ENCODE data around the gene DDX51.

The DDX51 gene

DNA sequence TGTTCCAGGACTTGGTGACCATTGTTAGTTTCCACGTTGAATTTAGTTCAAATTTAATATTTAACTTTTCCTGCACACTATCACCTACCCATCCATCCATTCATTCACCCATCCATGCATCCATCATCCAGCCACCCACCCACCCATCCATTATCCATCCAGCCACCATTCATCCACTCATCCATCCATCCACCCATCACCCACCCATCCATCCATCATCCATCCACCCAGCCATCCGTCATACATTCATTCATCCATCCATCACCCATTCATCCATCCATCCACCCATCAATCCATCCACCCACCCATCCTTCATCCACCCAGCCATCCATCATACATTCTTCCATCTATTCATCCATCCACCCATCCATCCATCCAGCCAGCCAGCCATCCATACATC lies 22.0 kb upstream of the DDX51 start:
- H3K79me2 ChIP-seq (ENCODE audit: insufficient read depth, low read length): no peaks in the 10 kb centered on the region
- no peak for TF ChIP-seq EZH2phosphoT487 (IDR thresholded peaks at IDR 0.05; ENCODE audit: borderline replicate concordance)
- TF ChIP-seq, protein P1, sequence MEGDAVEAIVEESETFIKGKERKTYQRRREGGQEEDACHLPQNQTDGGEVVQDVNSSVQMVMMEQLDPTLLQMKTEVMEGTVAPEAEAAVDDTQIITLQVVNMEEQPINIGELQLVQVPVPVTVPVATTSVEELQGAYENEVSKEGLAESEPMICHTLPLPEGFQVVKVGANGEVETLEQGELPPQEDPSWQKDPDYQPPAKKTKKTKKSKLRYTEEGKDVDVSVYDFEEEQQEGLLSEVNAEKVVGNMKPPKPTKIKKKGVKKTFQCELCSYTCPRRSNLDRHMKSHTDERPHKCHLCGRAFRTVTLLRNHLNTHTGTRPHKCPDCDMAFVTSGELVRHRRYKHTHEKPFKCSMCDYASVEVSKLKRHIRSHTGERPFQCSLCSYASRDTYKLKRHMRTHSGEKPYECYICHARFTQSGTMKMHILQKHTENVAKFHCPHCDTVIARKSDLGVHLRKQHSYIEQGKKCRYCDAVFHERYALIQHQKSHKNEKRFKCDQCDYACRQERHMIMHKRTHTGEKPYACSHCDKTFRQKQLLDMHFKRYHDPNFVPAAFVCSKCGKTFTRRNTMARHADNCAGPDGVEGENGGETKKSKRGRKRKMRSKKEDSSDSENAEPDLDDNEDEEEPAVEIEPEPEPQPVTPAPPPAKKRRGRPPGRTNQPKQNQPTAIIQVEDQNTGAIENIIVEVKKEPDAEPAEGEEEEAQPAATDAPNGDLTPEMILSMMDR (conservative IDR thresholded peaks at IDR 0.05; ENCODE audit: low read length): no peak

DNA sequence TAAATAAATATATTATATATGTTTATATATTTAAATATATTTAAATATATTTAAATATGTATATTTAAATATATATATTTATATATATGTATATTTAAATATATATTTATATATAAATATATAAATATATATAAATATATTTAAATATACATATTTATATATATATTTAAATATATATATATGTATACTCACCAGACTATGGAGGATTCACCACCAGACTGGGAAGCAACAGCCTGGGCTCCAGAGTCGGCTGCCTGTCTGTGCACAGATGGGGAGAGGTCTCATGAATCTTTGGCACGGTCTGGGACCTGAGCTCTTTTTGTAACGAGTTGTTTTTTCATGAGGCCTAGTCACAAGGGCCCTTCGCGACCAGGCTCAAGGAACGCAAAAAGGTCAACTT lies 21.5 kb upstream of the DDX51 start:
- TF ChIP-seq, protein P1 (conservative IDR thresholded peaks at IDR 0.05; ENCODE audit: low read length): no peak
- TF ChIP-seq EZH2phosphoT487 (IDR thresholded peaks at IDR 0.05; ENCODE audit: borderline replicate concordance): no peak
- H3K9ac ChIP-seq (ENCODE audit: low read depth, low read length, poor library complexity, severe bottlenecking): no peak overlapping the region
- H3K4me2 ChIP-seq (ENCODE audit: low read depth, low read length, poor library complexity, severe bottlenecking): no peak overlapping the region
- H3K4me3 ChIP-seq (ENCODE audit: low read length, poor library complexity, severe bottlenecking): no peak overlapping the region
- H4K20me1 ChIP-seq (ENCODE audit: insufficient read depth, low read length, poor library complexity, severe bottlenecking): no peaks in the 10 kb centered on the region
- no peaks in the 10 kb centered on the region for H3K9me3 ChIP-seq (ENCODE audit: insufficient read depth, low read depth, low read length)
- H3K79me2 ChIP-seq (ENCODE audit: insufficient read depth, low read length): no peaks in the 10 kb centered on the region
- H3K4me1 ChIP-seq (ENCODE audit: insufficient read depth, low read length, poor library complexity, severe bottlenecking): peaks cover 35% of the 10 kb centered on the region
- H3K9me2 ChIP-seq (replicated peaks; ENCODE audit: low read depth, low read length): no peaks in the 10 kb centered on the region
- H3K36me3 ChIP-seq (ENCODE audit: insufficient read depth, low read length): no peaks in the 10 kb centered on the region
- H3F3A ChIP-seq (ENCODE audit: low read depth): peaks cover 3% of the 10 kb centered on the region; the same call in 1 of the 2 replicates
- H3K27me3 ChIP-seq (ENCODE audit: insufficient read depth, low read length, poor library complexity, severe bottlenecking): no peaks in the 10 kb centered on the region
- H2AFZ ChIP-seq (ENCODE audit: low read length): no peak overlapping the region

More for the DNA sequence above, 22.0 kb upstream of the DDX51 start:
- H3K4me1 ChIP-seq (ENCODE audit: insufficient read depth, low read length, poor library complexity, severe bottlenecking): peaks cover 35% of the 10 kb centered on the region
- peaks cover 3% of the 10 kb centered on the region; the same call in 1 of the 2 replicates for H3F3A ChIP-seq (ENCODE audit: low read depth)
- no peaks in the 10 kb centered on the region for H3K9me3 ChIP-seq (ENCODE audit: insufficient read depth, low read depth, low read length)
- H3K9me2 ChIP-seq (replicated peaks; ENCODE audit: low read depth, low read length): no peaks in the 10 kb centered on the region
- H2AFZ ChIP-seq (ENCODE audit: low read length): no peak overlapping the region
- no peaks in the 10 kb centered on the region for H3K36me3 ChIP-seq (ENCODE audit: insufficient read depth, low read length)
- H3K9ac ChIP-seq (ENCODE audit: low read depth, low read length, poor library complexity, severe bottlenecking): no peak overlapping the region
- H3K4me2 ChIP-seq (ENCODE audit: low read depth, low read length, poor library complexity, severe bottlenecking): no peak overlapping the region
- H4K20me1 ChIP-seq (ENCODE audit: insufficient read depth, low read length, poor library complexity, severe bottlenecking): no peaks in the 10 kb centered on the region
- H3K4me3 ChIP-seq (ENCODE audit: low read length, poor library complexity, severe bottlenecking): no peak overlapping the region
- H3K27me3 ChIP-seq (ENCODE audit: insufficient read depth, low read length, poor library complexity, severe bottlenecking): no peaks in the 10 kb centered on the region

DNA sequence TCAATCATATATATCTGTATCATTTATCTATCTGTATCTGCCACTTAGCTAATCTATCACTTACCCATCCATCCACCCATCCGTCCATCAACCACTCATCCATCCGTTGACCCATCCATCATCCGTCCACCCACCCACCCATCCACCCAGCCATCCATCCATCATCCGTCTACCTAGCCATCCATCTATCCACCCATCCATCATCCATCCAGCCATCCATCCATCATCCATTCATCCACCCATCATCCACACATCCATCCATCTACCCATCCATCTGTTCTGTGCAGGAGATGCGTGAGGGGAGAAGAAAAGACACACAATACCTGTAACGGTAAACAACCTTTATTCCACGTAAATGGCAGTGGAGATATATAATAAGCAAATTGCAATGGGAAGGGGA lies 20.3 kb upstream of the DDX51 start:
- no peaks in the 10 kb centered on the region for H3K9me3 ChIP-seq (ENCODE audit: insufficient read depth, low read depth, low read length)
- no peak for TF ChIP-seq EZH2phosphoT487 (IDR thresholded peaks at IDR 0.05; ENCODE audit: borderline replicate concordance)
- TF ChIP-seq, protein P1 (conservative IDR thresholded peaks at IDR 0.05; ENCODE audit: low read length): no peak
- no peaks in the 10 kb centered on the region for H3K79me2 ChIP-seq (ENCODE audit: insufficient read depth, low read length)
- H2AFZ ChIP-seq (ENCODE audit: low read length): no peak overlapping the region
- H3K4me1 ChIP-seq (ENCODE audit: insufficient read depth, low read length, poor library complexity, severe bottlenecking): peaks cover 32% of the 10 kb centered on the region
- H4K20me1 ChIP-seq (ENCODE audit: insufficient read depth, low read length, poor library complexity, severe bottlenecking): no peaks in the 10 kb centered on the region
- no peak overlapping the region for H3K4me2 ChIP-seq (ENCODE audit: low read depth, low read length, poor library complexity, severe bottlenecking)
- no peaks in the 10 kb centered on the region for H3K9me2 ChIP-seq (replicated peaks; ENCODE audit: low read depth, low read length)
- no peak overlapping the region for H3K4me3 ChIP-seq (ENCODE audit: low read length, poor library complexity, severe bottlenecking)
- H3F3A ChIP-seq (ENCODE audit: low read depth): no peaks in the 10 kb centered on the region
- no peaks in the 10 kb centered on the region for H3K36me3 ChIP-seq (ENCODE audit: insufficient read depth, low read length)
- H3K9ac ChIP-seq (ENCODE audit: low read depth, low read length, poor library complexity, severe bottlenecking): no peak overlapping the region
- no peaks in the 10 kb centered on the region for H3K27me3 ChIP-seq (ENCODE audit: insufficient read depth, low read length, poor library complexity, severe bottlenecking)
